Fibroblast of villous mesenchyme (primary cell): ENCODE data around the gene PER2. TPM values are rescaled to one million over a fixed set of nuclear protein-coding genes. Genes with fewer than 3 reads are reported as not detected.
"Not testable (repeated sequence)": the region's sequence is repeated elsewhere in the genome, so short reads cannot be mapped to it uniquely, and the experiment has no call there.

Experiments used
- DNase-seq: peaks from one replicate; pipeline ENCODE4 v3.0.0-alpha.2; 2010; ENCODE audit warnings: low read depth
- H3K4me3 ChIP-seq: 2 replicates; pipeline ENCODE4 v1.5.1; 2011; ENCODE audit warnings: low read depth, mild to moderate bottlenecking, low read length
- total RNA-seq: library from RNA; depleted of rRNA; stranded (reverse); fragments of >200 nt; gene quantifications from 2 replicates; pipeline ENCODE4 v1.2.3, GENCODE V29; 2012
- TF ChIP-seq, protein P1 (sequence below): IDR thresholded peaks from 2 replicates; pipeline ENCODE4 v1.5.1; 2012; ENCODE audit warnings: low read depth, mild to moderate bottlenecking, low read length; ENCODE audit not compliant: insufficient read depth

Gene PER2, protein sequence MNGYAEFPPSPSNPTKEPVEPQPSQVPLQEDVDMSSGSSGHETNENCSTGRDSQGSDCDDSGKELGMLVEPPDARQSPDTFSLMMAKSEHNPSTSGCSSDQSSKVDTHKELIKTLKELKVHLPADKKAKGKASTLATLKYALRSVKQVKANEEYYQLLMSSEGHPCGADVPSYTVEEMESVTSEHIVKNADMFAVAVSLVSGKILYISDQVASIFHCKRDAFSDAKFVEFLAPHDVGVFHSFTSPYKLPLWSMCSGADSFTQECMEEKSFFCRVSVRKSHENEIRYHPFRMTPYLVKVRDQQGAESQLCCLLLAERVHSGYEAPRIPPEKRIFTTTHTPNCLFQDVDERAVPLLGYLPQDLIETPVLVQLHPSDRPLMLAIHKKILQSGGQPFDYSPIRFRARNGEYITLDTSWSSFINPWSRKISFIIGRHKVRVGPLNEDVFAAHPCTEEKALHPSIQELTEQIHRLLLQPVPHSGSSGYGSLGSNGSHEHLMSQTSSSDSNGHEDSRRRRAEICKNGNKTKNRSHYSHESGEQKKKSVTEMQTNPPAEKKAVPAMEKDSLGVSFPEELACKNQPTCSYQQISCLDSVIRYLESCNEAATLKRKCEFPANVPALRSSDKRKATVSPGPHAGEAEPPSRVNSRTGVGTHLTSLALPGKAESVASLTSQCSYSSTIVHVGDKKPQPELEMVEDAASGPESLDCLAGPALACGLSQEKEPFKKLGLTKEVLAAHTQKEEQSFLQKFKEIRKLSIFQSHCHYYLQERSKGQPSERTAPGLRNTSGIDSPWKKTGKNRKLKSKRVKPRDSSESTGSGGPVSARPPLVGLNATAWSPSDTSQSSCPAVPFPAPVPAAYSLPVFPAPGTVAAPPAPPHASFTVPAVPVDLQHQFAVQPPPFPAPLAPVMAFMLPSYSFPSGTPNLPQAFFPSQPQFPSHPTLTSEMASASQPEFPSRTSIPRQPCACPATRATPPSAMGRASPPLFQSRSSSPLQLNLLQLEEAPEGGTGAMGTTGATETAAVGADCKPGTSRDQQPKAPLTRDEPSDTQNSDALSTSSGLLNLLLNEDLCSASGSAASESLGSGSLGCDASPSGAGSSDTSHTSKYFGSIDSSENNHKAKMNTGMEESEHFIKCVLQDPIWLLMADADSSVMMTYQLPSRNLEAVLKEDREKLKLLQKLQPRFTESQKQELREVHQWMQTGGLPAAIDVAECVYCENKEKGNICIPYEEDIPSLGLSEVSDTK (N-terminal part only)
- 4.3 and 4.5 TPM in 2 replicates for total RNA-seq

DNA sequence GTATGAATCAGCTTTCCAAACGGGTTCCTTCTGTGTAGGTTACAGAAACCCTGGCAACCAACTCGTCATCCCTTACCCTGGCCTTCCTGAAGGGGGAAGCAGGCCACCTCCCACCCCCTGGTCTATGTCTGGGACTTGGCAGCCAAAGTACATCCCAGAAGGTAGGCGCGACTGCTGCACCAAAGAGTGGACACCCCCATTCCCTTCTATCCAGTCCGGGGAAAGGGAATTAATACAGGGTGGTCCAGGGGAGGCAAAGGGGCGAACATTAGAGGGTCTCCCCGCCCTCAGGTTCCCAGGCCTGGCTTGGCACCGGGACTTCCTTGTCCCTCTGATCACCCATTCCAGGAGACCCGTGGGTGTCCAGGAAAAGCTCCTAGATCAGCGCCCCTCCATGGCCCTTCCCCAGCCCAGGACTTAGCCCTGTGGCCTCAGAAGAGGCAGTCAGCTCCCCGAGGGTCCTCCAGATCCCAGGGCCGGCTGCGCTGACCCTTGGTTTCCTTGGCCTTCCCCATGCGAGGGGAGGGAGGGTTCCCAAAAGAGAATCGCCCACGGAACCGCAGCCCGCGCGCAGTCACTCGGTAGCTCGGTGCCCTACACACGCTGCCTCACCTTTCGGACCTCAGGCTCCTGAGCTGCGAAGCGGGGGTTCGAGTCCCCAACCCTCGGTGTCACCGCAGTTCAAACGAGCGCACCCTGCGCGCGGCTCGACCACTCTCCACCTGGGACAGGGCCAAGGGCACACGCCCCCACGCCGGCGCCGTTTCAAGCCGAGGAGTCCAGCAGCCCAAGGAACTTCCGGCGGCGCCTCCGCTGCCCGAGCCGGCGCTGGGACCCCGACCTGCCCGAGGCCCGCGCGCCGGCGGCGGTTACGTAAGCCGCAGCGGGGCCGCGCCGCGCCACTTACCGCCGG lies at the start of gene PER2:
Gene PER2, minus strand, starts transcription at position 874 of the 913 bp plus-strand sequence. CDS start 10,674 bp downstream, outside the sequence.
- peak; percentile 87 for DNase-seq
- H3K4me3 ChIP-seq = peak within 1 kb of the TSS; percentile 74
- TF ChIP-seq, protein P1, sequence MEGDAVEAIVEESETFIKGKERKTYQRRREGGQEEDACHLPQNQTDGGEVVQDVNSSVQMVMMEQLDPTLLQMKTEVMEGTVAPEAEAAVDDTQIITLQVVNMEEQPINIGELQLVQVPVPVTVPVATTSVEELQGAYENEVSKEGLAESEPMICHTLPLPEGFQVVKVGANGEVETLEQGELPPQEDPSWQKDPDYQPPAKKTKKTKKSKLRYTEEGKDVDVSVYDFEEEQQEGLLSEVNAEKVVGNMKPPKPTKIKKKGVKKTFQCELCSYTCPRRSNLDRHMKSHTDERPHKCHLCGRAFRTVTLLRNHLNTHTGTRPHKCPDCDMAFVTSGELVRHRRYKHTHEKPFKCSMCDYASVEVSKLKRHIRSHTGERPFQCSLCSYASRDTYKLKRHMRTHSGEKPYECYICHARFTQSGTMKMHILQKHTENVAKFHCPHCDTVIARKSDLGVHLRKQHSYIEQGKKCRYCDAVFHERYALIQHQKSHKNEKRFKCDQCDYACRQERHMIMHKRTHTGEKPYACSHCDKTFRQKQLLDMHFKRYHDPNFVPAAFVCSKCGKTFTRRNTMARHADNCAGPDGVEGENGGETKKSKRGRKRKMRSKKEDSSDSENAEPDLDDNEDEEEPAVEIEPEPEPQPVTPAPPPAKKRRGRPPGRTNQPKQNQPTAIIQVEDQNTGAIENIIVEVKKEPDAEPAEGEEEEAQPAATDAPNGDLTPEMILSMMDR = peak; percentile 25

DNA sequence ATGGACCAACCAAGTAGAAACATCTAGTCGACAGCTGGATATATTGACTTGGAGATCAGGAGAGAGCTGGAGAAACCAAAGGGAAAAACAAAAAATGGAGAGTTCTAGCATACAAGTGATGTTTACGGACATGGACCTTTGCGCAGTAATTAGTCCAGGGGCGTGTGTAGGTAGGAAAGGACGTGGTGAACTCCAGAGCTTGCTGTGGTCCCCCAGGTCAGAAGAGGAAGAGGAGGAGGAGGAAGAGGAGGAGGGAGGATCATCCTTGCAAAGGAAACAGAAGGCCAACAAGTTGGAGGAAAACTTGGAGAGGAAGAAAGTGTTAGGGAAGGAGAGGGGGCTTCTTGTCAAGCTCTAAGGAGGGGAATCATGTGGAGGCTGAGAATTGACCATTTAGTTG lies 49.4 kb upstream of the PER2 start:
- H3K4me3 ChIP-seq = no peak overlapping the region
- no peak for DNase-seq
- TF ChIP-seq, protein P1 = no peak

DNA sequence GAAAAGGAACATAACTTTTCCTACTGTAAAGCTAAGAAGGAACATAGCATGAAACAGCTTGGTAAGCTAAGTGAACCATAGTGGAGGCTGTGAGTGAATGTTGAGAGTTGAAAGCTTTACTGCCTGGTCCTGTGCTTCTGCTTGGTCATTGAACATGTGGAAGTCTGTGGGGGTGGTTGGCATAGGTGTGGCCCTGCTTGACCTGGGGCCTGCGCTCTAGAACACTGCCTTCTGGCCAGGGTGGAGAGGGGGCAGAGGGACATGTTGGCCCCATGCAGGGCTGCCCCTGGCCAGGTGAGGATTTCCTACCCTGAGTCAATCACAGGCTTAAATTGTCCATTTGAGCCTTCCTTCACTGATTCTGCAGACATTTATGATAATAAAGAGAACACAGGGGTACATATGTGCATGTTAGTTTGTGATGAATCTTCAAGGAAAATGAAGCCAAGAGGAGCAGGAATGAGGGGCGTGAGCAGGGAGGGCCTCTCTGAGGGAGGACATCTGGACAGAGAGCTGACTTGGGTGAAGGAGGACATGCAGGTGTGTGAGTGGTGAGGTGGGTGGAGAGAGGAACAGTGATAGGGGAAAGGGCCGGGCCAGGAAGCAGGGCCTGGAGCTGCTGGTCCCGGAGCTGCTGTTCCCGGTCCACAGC lies 48.5 kb upstream of the PER2 start:
- TF ChIP-seq, protein P1 = no peak
- no peak overlapping the region for H3K4me3 ChIP-seq
- DNase-seq = no peak

DNA sequence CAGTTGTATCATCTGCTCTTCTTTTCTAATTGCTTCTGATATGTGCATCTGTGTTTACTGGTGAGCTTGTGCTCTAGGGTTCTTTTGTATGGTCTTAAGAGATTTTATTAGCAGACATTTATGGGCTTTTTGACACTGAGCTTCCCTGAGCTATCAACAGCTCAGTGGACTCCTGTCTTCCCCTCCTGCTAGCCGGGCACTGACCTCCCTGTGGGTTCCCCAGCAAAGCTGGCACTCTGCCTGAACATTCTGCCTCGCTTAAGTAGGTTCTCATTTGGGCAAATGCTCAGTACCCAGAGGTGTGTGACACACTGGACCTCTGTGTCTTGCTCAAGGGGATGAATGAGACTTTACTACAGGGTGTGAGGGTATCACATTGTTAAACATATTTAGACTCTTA lies 47.7 kb upstream of the PER2 start:
- H3K4me3 ChIP-seq = no peak overlapping the region
- DNase-seq = peak; percentile 68
- TF ChIP-seq, protein P1 = no peak

DNA sequence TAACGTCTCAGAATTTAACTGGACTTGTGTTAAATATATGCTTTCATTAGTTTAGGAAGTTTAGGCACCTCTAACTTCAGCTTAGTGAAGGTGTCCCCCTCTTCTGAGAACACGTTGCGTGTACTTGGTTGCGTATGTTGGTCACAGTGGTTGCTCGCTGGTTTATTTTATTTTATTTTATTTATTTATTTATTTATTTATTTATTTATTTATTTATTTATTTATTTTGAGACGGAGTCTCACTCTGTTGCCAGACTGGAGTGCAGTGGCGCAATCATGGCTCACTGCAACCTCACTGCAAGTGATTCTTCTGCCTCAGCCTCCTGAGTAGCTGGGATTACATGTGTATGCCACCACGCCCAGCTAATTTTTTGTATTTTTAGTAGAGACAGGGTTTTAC lies 47.2 kb upstream of the PER2 start:
- DNase-seq = peak; percentile 13
- not testable (repeated sequence) for H3K4me3 ChIP-seq

DNA sequence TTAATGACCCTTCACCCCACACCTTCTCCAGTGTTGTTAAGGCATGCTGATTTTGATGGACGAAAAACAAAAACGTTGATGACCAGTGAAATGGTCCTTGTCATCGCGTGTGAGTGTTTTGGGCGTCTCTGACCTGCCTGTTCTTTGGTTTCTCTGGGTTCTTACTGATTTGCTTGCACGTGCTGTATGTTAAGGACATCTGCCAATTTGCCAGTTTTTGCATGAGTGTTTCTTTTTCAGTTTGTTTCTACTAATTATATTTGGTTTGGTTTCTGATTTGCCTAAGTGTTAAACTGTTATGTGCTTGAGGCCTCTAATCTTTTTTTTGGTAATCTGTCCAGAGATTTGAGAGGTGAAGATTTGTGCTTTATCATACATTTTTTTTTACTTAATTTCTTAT lies 46.5 kb upstream of the PER2 start:
- TF ChIP-seq, protein P1 = no peak
- no peak overlapping the region for H3K4me3 ChIP-seq
- no peak for DNase-seq
